Small intestine (tissue), 7 donors: ENCODE measurements around the gene PLXNA4. TPM values are rescaled to one million over a fixed set of nuclear protein-coding genes. Genes with fewer than 3 reads are reported as not detected.
A peak's percentile ranks its signal among the peaks of the same experiment; 100 is the strongest.

ENCODE experiments used
- DNase-seq, 2 donors: peaks; one replicate each; pipeline versions ENCODE4 v3.0.0 to v3.0.0-alpha.2; 2013
- FAIRE-seq: peaks from 2 replicates; lab custom pipeline; 2012; peaks lifted over from hg19 to GRCh38; lab: Jason Lieb, UNC
- H3K27ac ChIP-seq, 3 donors: one replicate each; pipeline ENCODE4 v1.5.1; 2013; ENCODE audit warnings: low read length in 2 of 3, mild to moderate bottlenecking in 2 of 3, control low read depth in 1 of 3, inconsistent platforms in 1 of 3, low read depth in 1 of 3, moderate library complexity in 1 of 3
- H3K27me3 ChIP-seq, 3 donors: one replicate each; pipeline ENCODE4 v1.6.1; 2013; ENCODE audit warnings: low read length in 3 of 3, inconsistent platforms in 1 of 3; ENCODE audit not compliant: control insufficient read depth in 3 of 3, insufficient read depth in 3 of 3
- H3K36me3 ChIP-seq, 3 donors: one replicate each; pipeline ENCODE4 v1.6.1; 2013; ENCODE audit warnings: low read length in 3 of 3, inconsistent platforms in 1 of 3, low read depth in 1 of 3, mild to moderate bottlenecking in 1 of 3, moderate library complexity in 1 of 3; ENCODE audit not compliant: control insufficient read depth in 3 of 3, insufficient read depth in 2 of 3
- H3K4me1 ChIP-seq, 3 donors: one replicate each; pipeline ENCODE4 v1.6.1; 2013; ENCODE audit warnings: low read length in 2 of 3, inconsistent platforms in 1 of 3, low read depth in 1 of 3, mild to moderate bottlenecking in 1 of 3, moderate library complexity in 1 of 3; ENCODE audit not compliant: control insufficient read depth in 3 of 3, insufficient read depth in 2 of 3
- H3K4me3 ChIP-seq, 3 donors: one replicate each; pipeline ENCODE4 v1.5.1; 2013; ENCODE audit warnings: low read length in 3 of 3, control low read depth in 1 of 3, inconsistent platforms in 1 of 3, low read depth in 1 of 3, mild to moderate bottlenecking in 1 of 3, moderate library complexity in 1 of 3
- H3K9me3 ChIP-seq, 2 donors: one replicate each; pipeline ENCODE4 v1.6.1; 2013; ENCODE audit warnings: low read depth in 1 of 2, low read length in 1 of 2; ENCODE audit not compliant: control insufficient read depth in 2 of 2, insufficient read depth in 1 of 2
- WGBS, 3 donors: extraction: QIAGEN DNeasy Blood & Tissue Kit; methylation state at CpG; one replicate each; pipeline ENCODE4 v1.1.7; 2013; 5-methylcytosine and 5-hydroxymethylcytosine counted together
- polyA plus RNA-seq, 4 donors: library from polyadenylated mRNA; stranded (reverse) in 3 of 4; unstranded in 1 of 4; fragments of 200-250 nt in 3 of 4; fragments of 120-200 nt in 1 of 4; gene quantifications; one replicate each; pipeline versions ENCODE4 v1.2.1 to v1.2.3, GENCODE V29; 2013
- donor health status: healthy with polysubstance abuse.
- donor health status: control.
- donor health status: control.
- donor health status: Bipolar disorder and iron deficiency.
- donor health status: healthy.

Gene PLXNA4
- polyA plus RNA-seq, 4 donors: under 0.01 to 3.9 (median 1.2) TPM; not detected in 1

- DNase-seq (no peak), FAIRE-seq (no peak)
- no peak overlapping the region for H3K4me3 ChIP-seq
- no peaks in the 10 kb centered on the region for H3K36me3 ChIP-seq
- H3K27me3 ChIP-seq: peaks cover 0 to 4% (median 0%) of the 10 kb centered on the region in 3 donors
- no peak overlapping the region for H3K27ac ChIP-seq
- no peaks in the 10 kb centered on the region for H3K9me3 ChIP-seq
- WGBS, 3 donors: 78 to 85% (median 84%) methylated on average over 9 of the region's 9 CpGs
- peaks cover 0 to 3% (median 0%) of the 10 kb centered on the region in 3 donors for H3K4me1 ChIP-seq
These were observed 303.4 kb downstream of the PLXNA4 start for GRCh38 chr7:132272763-132273371.

- FAIRE-seq (no peak), DNase-seq (peak; percentile 4 to 43)
- Histone ChIP-seq H3K9me3 (no peaks in the 10 kb centered on the region), H3K27ac (no peak overlapping the region), H3K4me3 (no peak overlapping the region), H3K36me3 (no peaks in the 10 kb centered on the region), H3K4me1 (peaks cover 0 to under 1% (median 0%) of the 10 kb centered on the region in 3 donors), H3K27me3 (peaks cover 0 to under 1% (median 0%) of the 10 kb centered on the region in 3 donors)
- 9 to 29% (median 15%) methylated on average over 2 of the region's 2 CpGs for WGBS, 3 donors
These were observed 305.8 kb downstream of the PLXNA4 start for GRCh38 chr7:132270517-132270916.

- Histone ChIP-seq H3K9me3 (no peaks in the 10 kb centered on the region), H3K27ac (no peak overlapping the region), H3K27me3 (no peaks in the 10 kb centered on the region), H3K4me3 (no peak overlapping the region), H3K36me3 (no peaks in the 10 kb centered on the region), H3K4me1 (no peaks in the 10 kb centered on the region)
- FAIRE-seq (no peak), DNase-seq (no peak)
- 64% methylated on average over 5 of the region's 5 CpGs for WGBS, 3 donors
These were observed 306.6 kb downstream of the PLXNA4 start for GRCh38 chr7:132269718-132270117.

- no peak for DNase-seq
- Histone ChIP-seq H3K36me3 (no peaks in the 10 kb centered on the region), H3K4me1 (no peaks in the 10 kb centered on the region), H3K4me3 (no peak overlapping the region), H3K27me3 (no peaks in the 10 kb centered on the region), H3K9me3 (no peaks in the 10 kb centered on the region), H3K27ac (no peak overlapping the region)
- 77 to 79% (median 78%) methylated on average over 4 of the region's 4 CpGs for WGBS, 3 donors
- no peak for FAIRE-seq
These were observed 313.1 kb downstream of the PLXNA4 start for GRCh38 chr7:132263151-132263550.

GRCh38 chr7:132262160-132262470 is 314.2 kb downstream of the PLXNA4 start:
- Histone ChIP-seq H3K4me3 (no peak overlapping the region), H3K27ac (no peak overlapping the region), H3K4me1 (no peaks in the 10 kb centered on the region), H3K27me3 (no peaks in the 10 kb centered on the region), H3K36me3 (no peaks in the 10 kb centered on the region), H3K9me3 (no peaks in the 10 kb centered on the region)
- DNase-seq (no peak), FAIRE-seq (no peak)
- WGBS, 3 donors: 58 to 66% (median 59%) methylated on average over 6 of the region's 6 CpGs

- Histone ChIP-seq H3K27ac (no peak overlapping the region), H3K4me1 (no peaks in the 10 kb centered on the region), H3K4me3 (no peak overlapping the region), H3K9me3 (no peaks in the 10 kb centered on the region), H3K36me3 (no peaks in the 10 kb centered on the region), H3K27me3 (no peaks in the 10 kb centered on the region)
- 71 to 79% (median 76%) methylated on average over 10 of the region's 10 CpGs for WGBS, 3 donors
- FAIRE-seq: no peak
- no peak for DNase-seq
These were observed 314.7 kb downstream of the PLXNA4 start for GRCh38 chr7:132261327-132262159.

- Histone ChIP-seq H3K27ac (peak overlapping the region in 1 of 3 donors; percentile 25), H3K4me1 (no peaks in the 10 kb centered on the region), H3K36me3 (no peaks in the 10 kb centered on the region), H3K27me3 (no peaks in the 10 kb centered on the region), H3K9me3 (no peaks in the 10 kb centered on the region), H3K4me3 (no peak overlapping the region)
- FAIRE-seq (no peak), DNase-seq (no peak)
- 90 to 95% (median 94%) methylated on average over 7 of the region's 7 CpGs for WGBS, 3 donors
These were observed 318.0 kb downstream of the PLXNA4 start for GRCh38 chr7:132258231-132258630.

GRCh38 chr7:132257253-132257652 is 319.0 kb downstream of the PLXNA4 start:
- Histone ChIP-seq H3K36me3 (no peaks in the 10 kb centered on the region), H3K4me1 (no peaks in the 10 kb centered on the region), H3K9me3 (no peaks in the 10 kb centered on the region), H3K4me3 (no peak overlapping the region), H3K27ac (peak overlapping the region in 1 of 3 donors; percentile 22), H3K27me3 (no peaks in the 10 kb centered on the region)
- FAIRE-seq (no peak), DNase-seq (no peak)
- WGBS, 3 donors: 88 to 92% (median 89%) methylated on average over 1 of the region's 1 CpG
